Measurements from ENCODE around the gene SHISA9.

SHISA9 gene

DNA sequence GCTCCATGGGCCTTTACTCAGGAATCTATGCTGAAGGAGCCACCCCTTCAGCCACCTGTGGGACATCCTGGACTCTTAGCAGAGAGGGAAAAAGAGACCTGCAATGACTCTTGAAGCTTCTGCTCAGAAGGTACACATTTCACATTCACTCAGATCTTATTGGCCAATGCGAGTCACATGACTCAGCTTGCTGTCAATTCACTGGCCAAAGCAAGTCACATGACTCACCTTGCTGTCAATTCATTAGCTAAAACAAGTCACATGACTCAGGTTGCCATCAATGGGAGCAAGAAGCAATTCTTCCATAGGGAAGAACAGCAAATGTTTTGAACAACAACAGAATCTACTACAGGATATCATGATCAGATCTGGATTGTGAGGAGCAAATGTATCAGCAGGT, 233.4 kb downstream of the SHISA9 start:
- DNase-seq = no peak

- DNase-seq = no peak
Observed at GRCh38 chr16:13136901-13137300, 235.5 kb downstream of the SHISA9 start.

DNA sequence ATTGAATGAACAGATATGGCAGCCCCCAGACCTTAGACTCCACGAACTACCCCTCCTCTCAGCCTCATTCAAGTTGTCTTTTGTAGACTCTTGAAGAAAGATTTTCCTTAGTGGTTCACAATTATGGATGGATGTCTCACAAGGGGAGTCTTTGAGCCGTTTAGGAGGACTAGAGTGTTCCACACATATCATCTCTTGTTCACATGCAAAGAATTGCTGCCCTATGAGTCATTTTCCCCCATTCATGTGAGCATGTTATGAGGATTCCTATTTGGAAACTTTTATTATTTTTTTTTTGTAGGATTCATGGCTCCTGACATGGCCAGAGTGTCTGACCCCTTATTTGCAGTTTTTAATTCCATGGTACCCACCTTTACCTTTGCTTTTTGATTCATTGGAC, 237.1 kb downstream of the SHISA9 start:
- DNase-seq = no peak

GRCh38 chr16:13139661-13140241, 238.4 kb downstream of the SHISA9 start:
- DNase-seq = no peak

- DNase-seq = no peak
Observed at GRCh38 chr16:13143551-13143950, 242.2 kb downstream of the SHISA9 start.

DNA sequence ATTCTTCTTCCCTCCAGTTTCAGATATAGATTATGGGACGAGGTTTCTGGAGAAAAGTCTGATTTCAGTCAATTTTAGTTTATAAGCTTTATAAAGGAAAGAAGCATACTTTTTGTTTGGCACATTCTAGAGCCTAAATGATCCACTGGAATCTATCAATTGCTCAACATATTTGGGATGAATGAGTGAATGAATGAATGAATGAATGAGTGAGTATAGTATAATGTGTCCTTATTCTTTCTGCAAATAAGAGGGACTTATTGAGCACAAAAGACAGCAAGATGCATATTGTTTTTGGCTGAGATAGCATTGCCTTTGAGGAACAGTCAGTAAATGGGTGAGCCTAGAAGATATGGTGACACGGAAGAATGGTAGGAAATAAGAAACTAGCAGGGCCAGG, 245.4 kb downstream of the SHISA9 start:
- no peak for DNase-seq

GRCh38 chr16:13148294-13148693, 246.9 kb downstream of the SHISA9 start:
- DNase-seq = no peak

DNA sequence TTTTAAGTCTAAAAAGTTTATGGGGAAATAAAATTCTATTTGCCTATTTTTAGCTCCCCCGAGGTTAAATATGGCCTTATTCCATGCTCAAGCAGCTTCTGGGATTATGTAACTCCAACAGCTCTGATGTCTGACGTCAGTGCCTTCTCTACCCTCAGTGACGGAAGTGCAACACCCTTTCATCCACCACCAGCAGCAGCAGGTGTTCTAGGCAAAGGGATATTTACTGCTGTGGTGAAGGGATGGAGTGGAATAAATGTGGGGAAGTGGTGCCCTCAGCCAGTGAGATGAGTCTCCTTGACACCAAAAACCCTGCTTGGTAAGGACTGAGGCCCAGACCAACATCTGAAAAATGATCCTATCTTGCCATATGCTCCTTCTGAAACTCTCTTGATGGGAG, 247.4 kb downstream of the SHISA9 start:
- no peak for DNase-seq

DNA sequence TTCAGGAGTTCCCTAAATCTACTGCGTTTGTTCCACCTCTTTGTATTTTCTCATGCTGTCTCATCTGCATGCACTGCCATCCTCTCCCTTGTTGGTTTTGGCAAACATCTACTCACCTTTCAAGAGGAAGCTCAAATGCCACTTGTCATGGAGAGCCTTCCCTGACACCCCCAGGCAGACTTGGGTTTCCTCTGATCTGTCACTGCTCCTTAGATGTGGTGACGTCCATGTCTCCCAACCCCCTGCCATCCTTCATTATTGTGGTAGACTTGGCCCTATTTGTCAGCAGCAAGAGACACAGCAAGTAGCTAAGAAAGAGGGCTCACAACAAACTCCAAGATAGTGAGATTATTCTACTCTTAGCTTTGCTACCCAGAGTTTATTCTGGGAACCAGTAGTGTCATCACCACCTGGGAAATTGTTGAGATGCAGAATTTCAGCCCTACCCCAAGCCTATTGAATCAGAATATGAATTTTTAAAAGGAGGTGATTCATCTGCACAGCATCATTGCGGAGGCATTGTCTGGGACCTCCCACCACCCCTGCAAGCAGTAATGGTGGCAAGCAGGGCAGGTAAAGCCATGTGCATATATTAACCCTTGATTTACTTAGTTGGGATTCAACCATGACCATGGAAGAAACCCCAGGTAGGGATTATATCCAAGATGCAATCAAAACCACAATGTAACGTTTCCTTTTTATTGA, 248.9 kb downstream of the SHISA9 start:
- DNase-seq = no peak

DNA sequence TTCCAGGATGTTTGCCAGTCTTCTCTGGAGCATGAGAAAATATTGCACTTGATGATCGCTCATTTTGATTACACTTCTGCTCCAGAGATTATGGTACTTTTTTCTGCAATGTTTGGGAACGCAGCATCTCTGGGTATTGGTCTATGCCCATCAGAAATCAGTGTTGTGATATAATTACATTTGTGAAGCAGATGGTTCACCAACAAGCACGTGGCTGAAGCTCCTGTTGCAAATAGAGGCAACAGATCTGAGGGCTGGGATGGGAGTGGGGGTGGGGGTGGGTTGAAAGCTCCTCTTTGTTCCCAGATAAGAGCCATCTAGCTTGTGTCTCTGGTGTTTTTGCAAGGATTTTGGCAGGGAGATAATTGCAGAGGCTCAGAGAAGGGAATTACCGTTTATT, 252.3 kb downstream of the SHISA9 start:
- no peak for DNase-seq

DNA sequence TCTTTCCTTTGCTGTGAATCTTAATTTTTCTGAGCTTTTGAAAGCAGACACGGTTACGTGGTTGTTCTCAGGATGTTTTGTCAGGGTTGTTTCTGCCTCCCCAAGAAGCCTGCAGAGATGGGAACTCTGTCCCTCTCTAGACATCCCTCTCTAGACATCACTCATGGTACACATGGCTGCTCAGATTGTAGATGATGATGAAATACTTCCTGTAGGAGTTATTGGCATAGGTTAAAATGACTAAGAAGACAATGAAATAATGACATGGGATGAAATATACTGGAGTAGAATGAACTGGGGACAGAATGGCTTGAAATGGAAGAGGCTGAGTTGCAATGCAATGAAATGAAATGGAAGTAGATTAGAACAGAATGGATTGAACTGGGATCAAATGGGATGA, 253.4 kb downstream of the SHISA9 start:
- no peak for DNase-seq

DNA sequence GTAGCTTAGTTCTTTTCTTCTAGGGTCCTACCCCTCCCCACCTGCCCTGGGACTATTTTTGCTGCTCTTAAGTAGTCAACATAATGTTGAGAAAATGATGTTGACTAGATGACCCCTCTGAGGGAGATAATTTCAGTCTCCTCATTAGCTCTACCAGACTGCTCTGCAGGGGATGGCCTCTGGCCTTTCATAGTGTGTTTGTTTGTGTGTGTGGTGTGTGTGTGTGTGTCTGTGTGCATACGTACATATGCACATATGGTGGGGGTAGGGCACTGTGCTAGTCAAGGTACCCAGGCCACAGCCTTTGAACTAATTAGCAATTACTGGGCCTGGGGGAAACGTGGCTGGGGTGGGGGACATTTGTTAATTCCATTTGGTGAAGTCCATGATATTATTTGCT, 254.0 kb downstream of the SHISA9 start:
- no peak for DNase-seq

GRCh38 chr16:13155780-13156179, 254.4 kb downstream of the SHISA9 start:
- no peak for DNase-seq

GRCh38 chr16:13157082-13157481, 255.7 kb downstream of the SHISA9 start:
- no peak for DNase-seq

DNA sequence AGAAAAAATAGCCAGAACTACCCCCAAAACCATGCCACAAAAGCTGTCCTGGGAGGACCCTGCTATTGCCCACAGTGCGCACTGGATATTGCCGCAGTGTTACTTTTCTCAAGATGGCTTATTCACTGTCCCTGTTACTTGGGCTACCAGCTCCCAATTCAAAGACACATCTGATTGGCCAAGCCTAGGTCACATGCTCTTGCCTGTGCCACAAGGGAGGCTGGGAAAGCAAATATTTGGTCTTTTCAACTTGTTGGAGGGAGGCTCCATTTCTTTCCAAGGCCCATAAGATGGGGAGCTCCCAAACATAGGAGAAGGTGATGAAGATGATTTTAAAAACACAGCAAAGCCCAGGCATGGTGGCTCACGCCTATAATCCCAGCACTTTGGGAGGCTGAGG, 257.0 kb downstream of the SHISA9 start:
- no peak for DNase-seq

- DNase-seq = no peak
Observed at GRCh38 chr16:13165024-13165423, 263.6 kb downstream of the SHISA9 start.

DNA sequence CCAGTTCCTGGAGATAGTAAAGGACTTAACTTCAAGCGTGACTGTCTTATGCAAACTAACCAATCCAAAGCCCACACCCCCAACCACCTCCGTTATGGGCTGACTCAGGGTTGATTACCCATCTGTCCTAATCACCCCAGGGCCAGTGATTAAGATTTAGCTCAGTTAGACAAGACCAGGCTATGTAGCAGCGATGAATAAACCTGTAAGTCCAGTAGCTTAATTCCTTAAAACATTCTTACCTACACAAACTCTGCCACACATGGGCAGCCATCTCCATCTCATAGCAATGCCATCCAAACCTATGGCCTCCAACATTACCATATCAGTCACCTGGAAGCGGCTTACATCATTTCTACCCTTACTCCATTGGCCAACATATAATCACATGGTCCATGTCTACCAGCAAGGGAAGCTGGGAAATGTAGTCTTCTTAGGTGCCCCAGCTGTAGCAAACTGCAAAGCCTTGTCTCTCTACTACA, 266.7 kb downstream of the SHISA9 start:
- no peak for DNase-seq

DNA sequence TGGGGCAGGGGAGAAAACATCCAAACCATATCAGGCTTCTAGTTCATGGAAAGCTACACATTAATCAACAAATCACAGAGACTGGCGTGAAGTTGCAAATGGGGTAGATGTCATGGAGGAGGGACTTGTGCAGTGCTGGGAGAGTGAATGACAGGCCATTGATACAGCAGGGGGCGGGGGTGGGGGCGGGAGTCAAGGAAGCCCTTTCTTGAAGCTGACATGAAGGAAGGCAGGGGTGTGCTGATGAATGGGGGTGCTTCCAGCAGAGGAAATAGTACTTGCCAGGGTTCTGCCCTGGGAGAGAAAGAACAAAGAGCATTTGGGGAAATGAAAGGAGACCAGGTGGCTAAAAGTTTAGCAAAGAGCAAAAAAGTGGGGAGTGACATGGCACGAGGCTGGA, 269.9 kb downstream of the SHISA9 start:
- no peak for DNase-seq

DNA sequence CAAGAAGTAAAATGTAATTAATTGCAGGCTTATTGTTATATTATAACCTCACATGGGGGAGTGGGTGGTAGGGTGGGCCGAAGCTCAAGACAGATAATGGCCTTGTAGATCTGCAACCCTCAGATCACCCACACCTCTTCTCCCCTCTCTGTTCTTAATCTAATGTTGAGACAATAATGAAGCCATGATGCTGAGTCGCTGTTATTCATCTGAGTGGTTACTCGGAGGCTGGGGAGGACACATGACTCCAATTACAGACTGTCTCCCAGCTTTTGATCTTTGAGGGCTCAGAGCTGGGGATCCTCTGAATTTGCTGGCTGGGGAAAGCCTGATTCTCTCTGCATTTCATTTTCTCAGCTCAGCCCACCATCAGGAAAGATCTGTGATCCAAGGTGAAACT, 275.3 kb downstream of the SHISA9 start:
- DNase-seq = no peak

DNA sequence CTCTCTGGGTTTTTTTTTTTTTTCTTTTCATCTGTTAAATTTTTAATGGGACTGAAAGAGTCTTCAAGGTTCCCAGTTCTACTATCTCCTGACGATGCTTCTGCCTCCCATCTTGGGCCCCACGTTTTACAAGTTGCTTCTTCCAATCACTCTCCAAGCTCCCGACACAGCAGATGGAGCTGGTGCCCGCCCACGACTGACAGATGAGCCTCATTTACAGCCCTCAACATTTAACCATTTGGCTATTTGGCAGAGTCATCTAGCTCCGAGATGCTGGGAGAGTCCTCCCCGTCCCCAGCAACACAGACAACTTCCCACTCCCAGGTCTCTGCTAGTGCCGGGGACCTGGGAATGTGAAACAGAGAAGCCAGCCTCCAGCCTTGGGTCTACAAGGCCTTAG, 276.9 kb downstream of the SHISA9 start:
- DNase-seq = no peak

DNA sequence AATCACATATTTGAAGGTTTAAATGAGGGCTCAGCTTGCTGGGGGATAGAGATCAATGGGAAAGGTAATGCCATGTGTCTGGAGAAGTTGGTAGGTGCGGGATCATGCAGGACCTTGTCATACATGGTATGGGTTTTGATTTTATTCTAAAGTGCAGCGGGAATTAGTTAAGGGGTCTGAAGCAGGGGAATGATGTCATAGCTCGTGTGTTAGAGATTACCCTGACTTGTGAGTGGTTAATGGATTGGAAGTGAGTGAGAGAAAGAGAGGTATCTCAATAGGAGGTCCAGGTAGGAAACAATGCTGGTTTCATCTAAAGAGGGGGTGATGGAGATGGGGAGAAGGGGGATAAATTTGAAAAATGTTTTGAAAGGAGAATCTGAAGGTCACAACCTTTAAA, 280.0 kb downstream of the SHISA9 start:
- DNase-seq = no peak

- DNase-seq = no peak
Observed at GRCh38 chr16:13186813-13187212, 285.4 kb downstream of the SHISA9 start.

GRCh38 chr16:13189250-13189649, 287.9 kb downstream of the SHISA9 start:
- no peak for DNase-seq

DNA sequence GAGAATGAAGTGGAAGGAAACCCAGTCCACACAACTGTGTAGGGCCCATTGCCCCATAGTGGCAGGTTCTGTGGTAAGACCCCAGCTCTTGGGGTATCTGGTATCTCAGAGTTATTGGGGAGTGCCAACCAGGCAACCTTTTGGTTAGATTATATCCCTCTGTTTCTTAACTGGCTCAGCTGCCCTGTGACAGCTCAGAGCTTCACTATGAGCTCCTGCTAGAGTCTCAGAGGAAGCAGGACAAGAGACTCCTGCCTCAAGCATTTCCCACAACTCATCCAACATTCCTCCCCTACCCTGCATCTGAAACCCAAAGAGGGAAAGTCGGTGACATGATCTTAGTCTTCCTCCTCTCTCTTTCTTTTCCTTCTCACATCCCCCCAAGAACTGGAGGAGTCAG, 292.3 kb downstream of the SHISA9 start:
- no peak for DNase-seq

DNA sequence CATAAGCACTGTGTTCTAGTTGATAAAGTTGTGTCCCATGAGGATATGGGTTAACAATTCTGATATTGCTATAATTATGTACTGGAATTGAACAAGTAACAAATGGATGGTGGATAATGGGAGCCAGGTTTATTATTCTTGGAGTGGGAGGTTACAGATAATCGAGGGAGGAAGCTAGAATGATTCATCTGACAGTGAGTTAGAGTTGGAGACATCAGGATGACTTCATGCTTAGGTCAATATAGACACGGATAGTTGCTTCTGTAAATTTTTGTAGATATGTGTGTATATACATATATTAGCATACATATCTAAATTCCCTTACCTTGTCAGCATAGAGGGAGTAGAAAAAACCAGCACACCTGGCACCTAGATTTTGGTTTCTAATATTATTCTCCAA, 293.4 kb downstream of the SHISA9 start:
- no peak for DNase-seq

Measured in NCI-H1436 treated with DMSO at 0.1 percent for 48 hours (cell line).